H1 (cell line): Measurements from ENCODE around the gene YIPF3.

Experiments used
- CBX8 ChIP-seq: fragments of 300-800, 300-1000 bp; sonication (generic); IDR thresholded peaks from 2 replicates; pipeline ENCODE4 v1.7.1; 2016; ENCODE audit warnings: low read depth, low read length, borderline replicate concordance
- EP300 ChIP-seq, 2 experiments: IDR thresholded peaks; 1 replicate in 1 of 2; 2 replicates in 1 of 2; pipeline ENCODE4 v1.6.1; 2011 to 2012; ENCODE audit warnings: low read depth in 2 of 2, low read length in 2 of 2, mild to moderate bottlenecking in 2 of 2, borderline replicate concordance in 1 of 2, inconsistent platforms in 1 of 2, moderate library complexity in 1 of 2
- TF ChIP-seq, protein P1 (sequence below), 3 experiments: IDR thresholded peaks; 1 replicate in 2 of 3; 2 replicates in 1 of 3; pipeline versions ENCODE4 v1.5.1 to v1.6.1; 2011; ENCODE audit warnings: low read length in 3 of 3, mild to moderate bottlenecking in 3 of 3, inconsistent platforms in 2 of 3, low read depth in 1 of 3, moderate library complexity in 1 of 3; ENCODE audit not compliant: insufficient read depth in 1 of 3; ENCODE audit errors: control extremely low read depth in 1 of 3

DNA sequence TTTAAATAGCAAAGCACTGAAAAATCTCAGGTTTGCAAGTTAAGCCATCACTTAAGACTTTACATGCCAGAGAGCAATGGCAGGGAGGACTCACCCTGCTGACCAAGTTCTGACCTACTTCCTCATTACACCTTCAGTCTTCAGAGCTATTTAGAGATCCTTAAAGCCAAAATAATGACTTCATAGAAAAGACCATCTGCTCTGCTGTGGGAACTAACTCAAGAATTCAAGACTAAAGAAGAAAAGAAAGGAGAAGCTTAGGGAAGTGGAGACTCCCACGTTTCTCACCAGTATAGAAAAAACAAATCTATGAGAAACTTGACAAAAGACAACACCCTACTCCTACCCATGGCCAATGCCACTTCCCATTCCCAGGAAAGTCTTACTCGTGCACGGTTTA is 30.5 kb upstream of the YIPF3 start:
- TF ChIP-seq EP300 (IDR thresholded peaks at IDR 0.05; ENCODE audit: borderline replicate concordance in 1 of 2, low read depth in 2 of 2, low read length in 2 of 2) = no peak
- TF ChIP-seq, protein P1, sequence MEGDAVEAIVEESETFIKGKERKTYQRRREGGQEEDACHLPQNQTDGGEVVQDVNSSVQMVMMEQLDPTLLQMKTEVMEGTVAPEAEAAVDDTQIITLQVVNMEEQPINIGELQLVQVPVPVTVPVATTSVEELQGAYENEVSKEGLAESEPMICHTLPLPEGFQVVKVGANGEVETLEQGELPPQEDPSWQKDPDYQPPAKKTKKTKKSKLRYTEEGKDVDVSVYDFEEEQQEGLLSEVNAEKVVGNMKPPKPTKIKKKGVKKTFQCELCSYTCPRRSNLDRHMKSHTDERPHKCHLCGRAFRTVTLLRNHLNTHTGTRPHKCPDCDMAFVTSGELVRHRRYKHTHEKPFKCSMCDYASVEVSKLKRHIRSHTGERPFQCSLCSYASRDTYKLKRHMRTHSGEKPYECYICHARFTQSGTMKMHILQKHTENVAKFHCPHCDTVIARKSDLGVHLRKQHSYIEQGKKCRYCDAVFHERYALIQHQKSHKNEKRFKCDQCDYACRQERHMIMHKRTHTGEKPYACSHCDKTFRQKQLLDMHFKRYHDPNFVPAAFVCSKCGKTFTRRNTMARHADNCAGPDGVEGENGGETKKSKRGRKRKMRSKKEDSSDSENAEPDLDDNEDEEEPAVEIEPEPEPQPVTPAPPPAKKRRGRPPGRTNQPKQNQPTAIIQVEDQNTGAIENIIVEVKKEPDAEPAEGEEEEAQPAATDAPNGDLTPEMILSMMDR (IDR thresholded peaks at IDR 0.05; ENCODE audit: control extremely low read depth in 1 of 3, insufficient read depth in 1 of 3, low read depth in 1 of 3, low read length in 3 of 3) = no peak
- no peak for TF ChIP-seq CBX8
